Amniotic epithelial cell (primary cell): ENCODE data around the gene PEX10.

Experiments used
- DNase-seq: peaks from one replicate; pipeline ENCODE4 v3.0.0-alpha.2; 2010; ENCODE audit warnings: low read depth

The PEX10 gene

GRCh38 chr1:2386636-2387611, 25.4 kb downstream of the PEX10 start:
- DNase-seq: no peak

DNA sequence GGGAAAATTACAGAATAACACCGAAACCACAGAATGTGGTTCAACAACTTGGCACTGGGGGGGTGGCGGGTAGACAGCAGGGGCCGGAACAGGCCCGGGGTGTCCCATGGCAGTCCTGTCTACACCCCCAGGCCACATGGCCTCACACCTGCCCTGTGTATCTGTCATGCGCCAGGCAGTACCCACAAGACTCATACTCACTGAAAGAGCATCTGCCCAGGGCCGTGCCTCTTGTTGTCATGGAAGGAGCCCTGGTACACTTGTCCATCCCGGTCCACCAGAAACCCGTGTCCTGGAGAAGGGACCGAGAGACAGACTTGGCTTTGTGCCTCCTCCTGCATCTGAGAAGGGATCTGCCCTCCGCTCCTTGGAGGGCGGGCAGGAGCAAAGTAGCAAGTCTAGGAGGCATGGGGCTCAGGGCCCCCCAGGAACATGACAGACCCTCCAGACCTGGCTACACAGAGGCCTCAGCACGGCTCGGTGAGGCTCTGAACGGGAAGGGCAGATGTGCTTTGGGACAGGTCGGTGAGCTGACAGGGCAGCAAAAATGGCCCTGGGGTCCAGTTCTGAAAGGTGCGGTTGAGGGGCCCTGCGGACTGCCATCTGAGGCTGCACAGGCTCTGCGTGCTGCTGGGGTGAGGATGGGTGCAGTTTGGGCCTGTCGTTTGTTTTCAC, 26.6 kb downstream of the PEX10 start:
- DNase-seq: no peak

- no peak for DNase-seq
Measured at GRCh38 chr1:2384941-2385481, 27.4 kb downstream of the PEX10 start.

- no peak for DNase-seq
Measured at GRCh38 chr1:2384130-2384860, 28.1 kb downstream of the PEX10 start.

GRCh38 chr1:2383576-2383975, 28.8 kb downstream of the PEX10 start:
- DNase-seq: no peak

DNA sequence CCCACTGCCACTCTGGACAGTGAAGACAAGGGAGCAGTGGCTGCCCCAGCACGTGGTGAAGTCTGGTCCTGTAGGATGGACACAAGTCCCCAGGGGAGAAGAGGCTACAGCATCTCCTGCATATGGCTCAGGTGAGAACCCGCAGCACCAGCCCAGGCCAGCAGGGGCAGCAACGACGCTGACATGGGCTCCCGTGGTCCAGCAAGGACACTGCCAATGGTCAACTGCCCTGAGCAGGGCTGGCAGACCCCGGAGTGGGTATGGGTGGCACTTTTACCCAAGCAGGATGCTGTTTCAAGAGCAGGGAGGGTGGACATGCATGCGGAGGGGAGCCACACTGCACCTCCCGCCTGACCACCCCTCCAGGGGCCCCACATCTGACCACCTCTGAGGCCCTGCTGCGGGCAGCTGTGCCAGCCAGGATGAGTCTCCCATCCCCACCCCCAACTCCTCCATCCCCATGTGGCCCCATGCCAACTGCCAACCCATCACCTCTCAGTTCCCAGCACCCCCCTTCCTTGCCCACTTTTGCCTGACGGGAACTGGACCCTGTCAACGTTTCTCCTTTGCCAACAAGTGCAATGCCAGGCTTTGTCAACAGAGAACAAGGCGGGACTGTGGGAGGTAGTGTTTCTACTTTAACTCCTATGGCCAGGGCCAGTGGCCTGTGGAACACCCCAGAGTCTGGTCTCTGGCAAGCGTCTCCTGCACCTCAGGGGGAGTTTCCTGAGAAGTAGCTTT, 29.6 kb downstream of the PEX10 start:
- DNase-seq: no peak

- DNase-seq: peak; percentile 66
Measured at GRCh38 chr1:2381741-2382620, 30.4 kb downstream of the PEX10 start.

DNA sequence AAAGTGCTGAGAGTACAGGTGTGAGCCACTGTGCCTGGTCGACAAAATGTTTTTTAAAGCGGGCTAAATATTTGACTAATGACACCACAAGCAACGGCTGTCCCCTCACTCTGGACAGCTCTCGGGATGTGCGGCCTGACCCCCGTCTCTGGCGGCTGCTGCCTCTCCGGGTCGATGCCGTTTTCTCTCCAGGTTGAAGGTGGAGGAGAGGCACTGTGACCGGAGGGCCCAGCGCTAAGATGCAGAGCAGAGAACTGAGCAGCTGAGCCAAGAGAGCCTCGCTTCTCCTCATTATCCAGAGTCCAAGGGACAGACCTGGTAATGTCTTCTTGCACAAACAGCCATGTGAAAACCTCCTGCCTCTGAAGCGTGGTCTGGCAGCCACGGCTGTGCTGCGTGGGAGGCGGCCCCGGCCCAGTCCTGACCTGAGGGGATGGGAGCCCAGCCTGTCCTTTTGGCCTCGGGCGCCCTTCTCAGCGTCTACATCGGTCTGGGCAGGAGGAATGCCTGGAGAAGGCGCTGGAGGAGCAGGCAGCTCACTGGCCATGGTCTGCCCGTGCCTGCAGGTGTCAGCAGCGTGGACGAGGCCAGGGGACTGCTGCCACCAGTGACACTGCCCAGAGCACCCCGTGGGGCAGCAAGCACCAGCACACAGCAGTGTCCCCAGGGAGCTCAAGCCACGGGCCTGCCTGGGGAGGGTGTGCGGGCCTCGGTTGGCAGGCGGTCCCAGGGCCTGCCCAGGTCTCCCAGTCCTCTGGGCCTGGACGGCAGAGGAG, 31.4 kb downstream of the PEX10 start:
- no peak for DNase-seq

- DNase-seq: no peak
Measured at GRCh38 chr1:2379733-2380404, 32.5 kb downstream of the PEX10 start.

GRCh38 chr1:2378956-2379732, 33.2 kb downstream of the PEX10 start:
- DNase-seq: no peak

GRCh38 chr1:2378441-2378851, 33.9 kb downstream of the PEX10 start:
- DNase-seq: no peak

DNA sequence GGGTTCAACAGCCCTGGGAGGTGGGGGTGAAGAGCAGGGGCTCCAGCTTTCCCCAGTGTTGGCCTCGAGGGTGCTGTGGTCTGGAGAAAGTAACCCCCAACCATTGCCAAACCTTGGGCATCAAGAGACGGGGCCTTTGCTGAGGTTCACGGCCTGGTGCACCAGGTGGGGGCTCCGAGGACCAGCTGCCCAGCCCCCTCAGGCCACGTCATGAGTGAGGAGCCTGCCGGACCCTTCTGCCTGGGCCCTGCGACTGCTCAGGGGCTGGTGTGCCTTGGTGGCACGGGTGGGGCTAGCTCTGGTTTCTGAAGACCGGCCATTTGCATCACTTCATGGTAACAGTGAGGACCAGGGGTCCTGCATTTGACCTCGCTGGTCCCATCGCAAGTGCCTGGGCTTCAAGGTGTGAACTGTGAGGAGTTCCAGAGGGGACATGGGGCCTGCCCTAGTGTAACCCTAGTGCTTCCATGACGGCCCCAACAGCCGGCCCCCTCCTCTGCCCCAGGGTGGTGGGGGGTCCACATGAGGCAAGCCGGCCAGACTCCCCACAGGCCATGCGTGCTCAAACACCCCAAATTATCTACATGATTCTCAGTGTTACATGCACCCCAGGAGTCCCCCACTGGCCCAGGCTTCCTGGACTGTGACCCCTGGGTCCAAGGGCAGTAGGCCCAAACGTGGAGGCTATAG, 34.5 kb downstream of the PEX10 start:
- no peak for DNase-seq

- DNase-seq: no peak
Measured at GRCh38 chr1:2376931-2377672, 35.3 kb downstream of the PEX10 start.

- no peak for DNase-seq
Measured at GRCh38 chr1:2376261-2376741, 36.1 kb downstream of the PEX10 start.

DNA sequence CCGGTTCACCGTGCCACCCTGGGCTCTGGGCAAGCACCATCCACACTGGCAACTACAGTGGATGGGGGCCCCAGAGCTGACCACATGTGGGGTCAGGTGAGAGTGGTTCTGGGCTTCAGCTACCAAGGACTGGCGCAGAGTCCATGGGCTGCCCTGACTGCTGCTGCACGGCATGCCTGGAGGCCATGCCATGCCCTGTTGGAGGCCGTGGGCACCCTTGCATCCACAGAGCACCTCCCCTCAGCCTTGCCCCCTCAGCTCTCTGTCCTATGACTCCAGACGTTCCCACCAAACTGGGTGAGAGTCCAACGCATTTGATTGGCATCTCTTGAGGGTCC, 36.5 kb downstream of the PEX10 start:
- no peak for DNase-seq

GRCh38 chr1:2375246-2375922, 37.0 kb downstream of the PEX10 start:
- DNase-seq: no peak
